GM18511 (cell line): ENCODE results near the gene RNF5.
"Not testable (repeated sequence)": the region's sequence is repeated elsewhere in the genome, so short reads cannot be mapped to it uniquely, and the experiment has no call there.

Source experiments
- ATAC-seq: cut with Tn5 transposase; IDR thresholded peaks from one replicate; pipeline ENCODE4 v1.9.1; 2021; ENCODE audit warnings: mild to moderate bottlenecking, moderate library complexity; ENCODE audit not compliant: unreplicated experiment

Gene RNF5

GRCh38 chr6:32175322-32175710 lies 2.9 kb upstream of the RNF5 start:
- no peak for ATAC-seq

- no peak for ATAC-seq
These were observed 2.3 kb upstream of the RNF5 start, which contains the start of gene AGPAT1 for GRCh38 chr6:32175711-32176475. Gene AGPAT1, minus strand, starts transcription at chr6:32176084. Its CDS starts 4,588 bp downstream, at chr6:32171496.

- no peak for ATAC-seq
These were observed 1.6 kb upstream of the RNF5 start for GRCh38 chr6:32176476-32177182.

- no peak for ATAC-seq
These were observed 920 bp upstream of the RNF5 start for GRCh38 chr6:32177183-32177787.

- no peak for ATAC-seq
These were observed 589 bp downstream of the RNF5 start for GRCh38 chr6:32178547-32179440.

- ATAC-seq: no peak
These were observed 1.7 kb downstream of the RNF5 start for GRCh38 chr6:32179766-32180405.

GRCh38 chr6:32181148-32181702 lies 3.0 kb downstream of the RNF5 start:
- ATAC-seq: no peak

GRCh38 chr6:32181915-32182529 lies 3.8 kb downstream of the RNF5 start:
- ATAC-seq: no peak

GRCh38 chr6:32182555-32182981 lies 4.4 kb downstream of the RNF5 start:
- no peak for ATAC-seq

GRCh38 chr6:32183030-32183429 lies 4.8 kb downstream of the RNF5 start:
- ATAC-seq: no peak

GRCh38 chr6:32183483-32184083 lies 5.4 kb downstream of the RNF5 start:
- ATAC-seq: no peak

GRCh38 chr6:32184084-32184640 lies 6.0 kb downstream of the RNF5 start, which contains the start of gene AGER:
Gene AGER, minus strand, starts transcription at chr6:32184253. Its CDS starts 31 bp downstream, at chr6:32184222.
- no peak for ATAC-seq

- not testable (repeated sequence) for ATAC-seq
These were observed 7.5 kb downstream of the RNF5 start for GRCh38 chr6:32185681-32186131.

GRCh38 chr6:32186151-32186840 lies 8.1 kb downstream of the RNF5 start:
- not testable (repeated sequence) for ATAC-seq

- ATAC-seq: no peak
These were observed 9.0 kb downstream of the RNF5 start for GRCh38 chr6:32187009-32187709.

- ATAC-seq: not testable (repeated sequence)
These were observed 9.6 kb downstream of the RNF5 start for GRCh38 chr6:32187725-32188380.
